ENCODE data around the gene DLL1. TPM values are rescaled to one million over a fixed set of nuclear protein-coding genes. Genes with fewer than 3 reads are reported as not detected.
"Not testable (repeated sequence)": the region's sequence is repeated elsewhere in the genome, so short reads cannot be mapped to it uniquely, and the experiment has no call there.

The DLL1 gene
- total RNA-seq, 2 donors from 2014 or later, result 9.6 to 14.1 TPM

DNA sequence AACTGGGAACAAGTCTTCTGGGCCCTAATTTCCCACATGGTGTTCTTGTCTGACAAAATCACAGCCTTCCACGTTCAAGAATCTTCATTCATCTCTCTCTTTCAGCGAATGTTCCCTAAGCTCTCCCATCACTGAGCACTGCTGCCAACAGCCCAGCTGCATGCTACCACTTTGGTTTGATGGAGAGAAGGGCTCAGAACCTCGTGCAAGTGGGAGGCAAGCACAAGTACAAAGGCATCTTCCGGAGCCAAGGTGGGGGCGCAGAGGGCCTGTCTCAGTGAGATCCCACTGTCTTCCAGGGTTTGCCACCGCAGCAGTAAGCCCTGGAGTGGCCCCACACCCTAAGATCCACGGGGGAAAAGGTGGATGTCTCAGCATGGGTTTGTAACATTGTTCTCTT, 17.2 kb downstream of the DLL1 start:
- intact Hi-C loops (cut with DNase I), result no loop called here
- DNase-seq (ENCODE audit: low spot score), result no peak

DNA sequence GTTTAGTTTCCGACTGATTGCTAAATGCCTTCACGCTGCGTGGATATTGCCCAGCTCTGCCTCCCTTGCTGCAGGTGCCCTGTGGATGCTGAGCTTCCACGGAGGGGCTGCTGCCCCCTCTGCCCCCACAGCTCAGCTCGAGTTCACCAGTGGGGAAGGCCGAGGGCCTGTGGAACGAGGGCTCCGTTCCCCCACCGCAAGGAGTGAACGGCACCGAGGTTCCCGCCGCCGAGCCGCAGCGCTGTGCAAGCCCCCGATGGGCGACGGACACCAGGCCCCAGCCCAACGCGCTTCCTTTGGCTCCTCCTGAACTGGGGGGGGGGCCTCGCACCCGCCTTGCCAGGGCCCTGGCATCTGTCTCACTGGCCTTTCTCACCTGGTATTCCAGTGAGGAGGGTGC, 17.7 kb downstream of the DLL1 start:
- intact Hi-C loops (cut with DNase I), result no loop called here
- DNase-seq (ENCODE audit: low spot score), result peak; percentile 79

GRCh38 chr6:170272341-170273065, 18.4 kb downstream of the DLL1 start:
- DNase-seq (ENCODE audit: low spot score), result no peak
- intact Hi-C loops (cut with DNase I), result no loop called here

DNA sequence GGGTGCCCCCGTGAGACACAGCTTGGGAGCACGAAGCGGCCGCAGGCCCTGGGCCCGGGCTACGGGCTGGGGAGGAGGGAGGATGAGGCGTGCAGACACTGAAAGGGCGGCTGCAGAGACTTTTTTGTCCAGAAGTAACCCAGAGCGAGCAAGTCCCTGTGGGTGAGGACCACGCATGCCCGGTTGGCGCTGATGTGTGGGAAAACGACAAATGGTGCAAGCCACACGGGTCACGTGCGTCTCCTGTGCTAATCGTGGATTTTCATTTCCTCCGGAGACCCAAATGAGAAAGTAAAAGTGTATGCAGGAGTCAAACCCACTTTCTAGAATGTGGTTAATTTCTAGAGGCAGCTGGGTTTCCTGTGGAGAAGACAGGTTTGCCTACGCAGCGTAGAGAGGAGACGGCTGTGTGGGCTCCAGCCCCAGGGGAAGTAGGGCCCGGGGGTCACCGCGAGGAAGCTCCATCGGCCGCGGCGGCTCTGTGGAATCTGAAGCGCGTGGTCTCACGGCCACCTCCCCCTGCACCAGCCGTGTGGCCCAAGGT, 19.0 kb downstream of the DLL1 start:
- peak; percentile 90 for DNase-seq (ENCODE audit: low spot score)
- intact Hi-C loops (cut with DNase I), result no loop called here

- intact Hi-C loops (cut with DNase I), result no loop called here
- peak; percentile 77 for DNase-seq (ENCODE audit: low spot score)
Measured at GRCh38 chr6:170270984-170271593, 19.8 kb downstream of the DLL1 start.

DNA sequence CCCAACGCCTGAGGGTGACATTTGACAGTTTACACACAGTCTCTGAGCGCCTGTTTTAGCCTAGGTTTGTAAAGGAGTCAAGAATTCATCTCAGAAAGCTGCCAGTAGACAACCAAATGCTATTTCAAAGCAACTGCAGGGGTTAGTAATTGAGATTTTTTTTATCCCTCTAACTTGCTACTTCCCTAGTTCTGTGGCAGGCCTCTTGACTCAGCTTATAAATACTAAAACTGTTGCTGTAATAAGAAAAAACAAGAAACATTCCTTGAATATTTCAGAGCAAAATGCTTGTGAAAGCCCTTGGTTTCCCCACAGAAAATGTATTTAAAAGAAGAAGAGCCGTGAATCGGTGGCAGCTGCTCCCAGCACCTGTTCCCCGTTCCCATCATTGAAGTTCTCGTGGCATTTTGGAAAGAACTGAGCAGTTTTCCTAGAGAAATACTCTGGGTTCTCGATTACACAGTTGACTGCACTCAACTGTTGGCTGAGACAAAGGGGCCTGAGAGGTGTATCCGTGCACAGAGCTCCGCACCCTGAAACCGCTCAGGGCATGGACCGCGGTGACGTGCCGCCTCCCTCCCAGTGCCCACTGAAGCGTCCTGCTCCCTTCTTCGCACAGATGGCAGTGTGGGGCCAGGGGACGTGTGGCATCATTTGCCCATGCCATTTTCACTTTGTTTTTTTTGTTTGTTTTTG, 20.9 kb downstream of the DLL1 start:
- peak; percentile 53 for DNase-seq (ENCODE audit: low spot score)
- intact Hi-C loops (cut with DNase I), result no loop called here

DNA sequence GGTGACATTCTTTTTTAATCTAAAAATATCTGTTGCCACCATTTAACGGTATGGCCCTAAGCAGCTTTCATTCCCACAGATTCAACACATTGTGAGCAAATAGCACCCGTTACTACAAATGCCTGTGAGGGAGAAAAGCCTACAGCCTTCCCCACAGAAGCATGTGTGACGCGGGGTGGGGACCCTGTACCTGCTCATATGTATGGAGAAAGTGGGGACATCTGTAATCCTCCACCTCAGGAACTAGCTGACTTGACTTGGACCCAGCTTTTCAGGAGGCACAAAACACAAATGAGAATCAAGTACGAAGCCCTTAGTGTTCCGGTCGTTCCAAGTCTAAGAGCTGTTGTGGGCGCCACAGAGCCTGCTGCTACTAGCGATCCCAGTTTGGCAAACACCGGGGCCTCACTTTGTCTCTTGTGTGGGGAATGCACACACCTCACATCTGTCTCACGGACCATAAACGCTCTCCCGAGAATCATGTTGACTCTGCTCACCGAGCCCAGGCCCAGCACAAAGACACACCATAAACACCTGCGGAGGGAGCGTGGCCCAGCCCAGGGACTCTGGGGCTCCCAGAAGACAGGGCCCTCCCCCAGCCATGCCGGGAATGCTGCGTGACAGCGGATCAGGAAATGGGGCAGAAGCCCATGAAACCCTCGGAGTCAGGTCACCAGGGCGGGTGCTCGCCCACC, 21.6 kb downstream of the DLL1 start:
- intact Hi-C loops (cut with DNase I), result no loop called here
- peak; percentile 75 for DNase-seq (ENCODE audit: low spot score)

DNA sequence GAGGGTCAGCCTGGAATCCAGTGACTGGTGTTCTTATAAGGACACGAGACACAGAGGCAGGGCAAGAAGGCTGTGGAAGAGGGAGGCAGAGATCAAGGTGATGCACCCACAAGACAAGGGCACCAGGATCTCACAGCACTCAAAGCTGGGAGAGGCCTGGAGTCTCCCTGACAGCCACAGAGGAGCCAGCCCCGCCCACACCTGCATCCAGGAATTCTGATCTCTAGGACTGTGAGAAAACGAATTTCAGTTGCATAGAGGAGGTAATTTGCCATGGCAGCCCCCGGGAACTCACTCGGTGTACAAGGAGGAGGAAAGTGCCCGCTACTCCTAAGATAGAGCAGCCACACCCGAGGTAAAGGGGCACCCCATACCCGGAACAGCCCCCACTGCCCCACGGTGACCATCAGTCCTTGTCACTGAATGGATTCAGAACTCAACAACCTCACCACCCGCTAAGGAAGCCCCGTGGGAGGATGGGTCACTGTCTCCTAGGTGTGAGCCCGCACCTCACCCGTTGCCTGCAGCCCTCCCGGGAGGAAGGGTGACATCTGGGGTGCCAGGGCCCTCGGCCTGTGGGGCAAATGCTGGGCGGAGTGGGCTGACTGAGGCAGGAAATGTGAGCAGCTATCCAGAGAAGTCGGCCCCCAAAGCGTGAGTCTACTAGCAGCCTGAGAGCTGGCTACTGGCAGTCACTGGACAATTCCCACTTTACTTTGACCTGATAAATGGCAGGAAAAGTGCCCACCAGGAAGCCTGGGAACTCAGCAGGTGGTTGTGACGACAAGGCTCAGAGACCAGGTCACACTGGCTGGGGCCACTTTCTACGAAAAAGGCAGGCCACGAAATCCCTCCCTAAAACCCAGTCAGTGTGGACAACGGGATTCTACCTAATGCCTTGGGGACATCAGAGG, 22.4 kb downstream of the DLL1 start:
- no peak for DNase-seq (ENCODE audit: low spot score)
- intact Hi-C loops (cut with DNase I), result no loop called here

DNA sequence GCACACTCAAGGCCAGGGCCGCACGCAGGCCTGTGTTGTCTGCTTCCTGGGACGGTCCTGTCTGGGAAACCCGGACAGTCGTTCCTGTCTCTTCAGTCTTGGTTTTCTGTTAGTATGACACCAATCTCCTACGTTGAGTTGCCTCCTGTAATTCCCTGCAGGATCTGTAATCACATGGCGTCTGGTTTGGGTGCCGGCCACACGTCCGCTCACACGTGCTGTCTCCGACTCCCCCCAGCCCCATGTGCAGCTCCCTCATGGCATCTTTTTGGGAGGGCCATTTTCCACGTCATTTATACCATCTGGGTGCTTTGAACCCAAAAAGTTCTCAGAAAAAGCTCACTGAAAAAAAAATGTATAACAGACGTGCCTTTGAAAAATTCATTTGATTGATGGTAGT, 23.2 kb downstream of the DLL1 start:
- no peak for DNase-seq (ENCODE audit: low spot score)
- intact Hi-C loops (cut with DNase I), result no loop called here

DNA sequence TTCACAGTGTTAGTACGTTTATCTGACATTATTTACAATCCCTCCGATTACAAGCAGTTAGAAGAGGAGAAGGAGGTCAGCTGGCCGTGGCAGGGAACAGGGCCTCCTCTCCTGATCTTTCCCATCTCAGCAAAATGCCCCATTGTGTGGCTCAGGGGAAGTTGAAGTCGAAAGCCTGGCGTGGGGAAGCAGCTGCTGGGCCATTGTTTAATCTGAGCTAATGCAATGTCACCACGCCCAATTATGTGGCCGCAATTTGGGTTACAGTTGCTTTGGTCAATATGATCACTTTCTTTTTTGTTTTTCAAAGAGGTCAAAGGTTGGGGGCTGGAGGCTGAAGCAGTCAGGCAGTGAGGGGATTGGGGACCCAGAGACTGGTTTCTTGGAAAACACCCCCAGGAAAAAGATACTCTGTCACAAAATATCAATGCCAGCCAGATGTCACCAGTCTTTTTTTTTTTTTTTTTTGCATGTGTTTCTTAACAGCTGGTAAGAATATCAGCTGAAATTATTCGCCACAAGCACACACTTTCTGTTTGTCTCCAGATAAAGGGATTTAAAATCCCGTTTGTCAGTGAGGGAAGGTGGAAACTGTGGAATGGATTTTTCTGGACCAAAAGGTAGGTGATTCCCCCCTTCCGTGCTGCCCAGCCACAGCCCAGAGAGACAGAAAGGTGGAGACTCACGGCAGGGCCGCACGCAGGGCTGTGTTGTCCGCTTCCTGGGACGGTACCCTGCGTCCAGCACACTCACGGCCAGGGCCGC, 24.6 kb downstream of the DLL1 start:
- intact Hi-C loops (cut with DNase I), result no loop called here
- no peak for DNase-seq (ENCODE audit: low spot score)

- DNase-seq (ENCODE audit: low spot score), result no peak
- intact Hi-C loops (cut with DNase I), result no loop called here
Measured at GRCh38 chr6:170265655-170266054, 25.2 kb downstream of the DLL1 start.

- intact Hi-C loops (cut with DNase I), result not testable (repeated sequence)
- DNase-seq (ENCODE audit: low spot score), result peak; percentile 22
Measured at GRCh38 chr6:170264644-170265043, 26.2 kb downstream of the DLL1 start.

DNA sequence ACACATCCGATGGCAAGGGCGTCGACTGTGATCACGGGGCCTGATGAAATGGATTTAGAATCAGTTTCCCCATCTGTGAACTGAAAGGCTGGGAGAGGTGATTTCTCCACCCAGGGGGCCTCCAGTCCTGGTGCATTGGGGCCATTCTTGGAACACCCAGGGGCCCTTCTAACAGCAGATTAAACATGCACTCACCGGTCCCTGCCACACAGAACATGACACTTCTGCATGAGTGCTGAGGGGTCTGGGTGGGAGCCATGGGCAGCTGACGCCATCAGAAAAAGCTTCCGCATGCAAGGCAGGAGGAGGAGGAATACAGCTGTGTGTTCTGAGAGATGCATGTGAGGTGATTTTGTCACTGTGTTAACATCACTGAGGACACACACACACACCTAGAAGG, 26.8 kb downstream of the DLL1 start:
- intact Hi-C loops (cut with DNase I), result no loop called here
- DNase-seq (ENCODE audit: low spot score), result peak; percentile 70

- intact Hi-C loops (cut with DNase I), result no loop called here
- DNase-seq (ENCODE audit: low spot score), result peak; percentile 54
Measured at GRCh38 chr6:170263410-170263809, 27.5 kb downstream of the DLL1 start.

- intact Hi-C loops (cut with DNase I), result no loop called here
- DNase-seq (ENCODE audit: low spot score), result peak; percentile 28
Measured at GRCh38 chr6:170262489-170263088, 28.3 kb downstream of the DLL1 start.

DNA sequence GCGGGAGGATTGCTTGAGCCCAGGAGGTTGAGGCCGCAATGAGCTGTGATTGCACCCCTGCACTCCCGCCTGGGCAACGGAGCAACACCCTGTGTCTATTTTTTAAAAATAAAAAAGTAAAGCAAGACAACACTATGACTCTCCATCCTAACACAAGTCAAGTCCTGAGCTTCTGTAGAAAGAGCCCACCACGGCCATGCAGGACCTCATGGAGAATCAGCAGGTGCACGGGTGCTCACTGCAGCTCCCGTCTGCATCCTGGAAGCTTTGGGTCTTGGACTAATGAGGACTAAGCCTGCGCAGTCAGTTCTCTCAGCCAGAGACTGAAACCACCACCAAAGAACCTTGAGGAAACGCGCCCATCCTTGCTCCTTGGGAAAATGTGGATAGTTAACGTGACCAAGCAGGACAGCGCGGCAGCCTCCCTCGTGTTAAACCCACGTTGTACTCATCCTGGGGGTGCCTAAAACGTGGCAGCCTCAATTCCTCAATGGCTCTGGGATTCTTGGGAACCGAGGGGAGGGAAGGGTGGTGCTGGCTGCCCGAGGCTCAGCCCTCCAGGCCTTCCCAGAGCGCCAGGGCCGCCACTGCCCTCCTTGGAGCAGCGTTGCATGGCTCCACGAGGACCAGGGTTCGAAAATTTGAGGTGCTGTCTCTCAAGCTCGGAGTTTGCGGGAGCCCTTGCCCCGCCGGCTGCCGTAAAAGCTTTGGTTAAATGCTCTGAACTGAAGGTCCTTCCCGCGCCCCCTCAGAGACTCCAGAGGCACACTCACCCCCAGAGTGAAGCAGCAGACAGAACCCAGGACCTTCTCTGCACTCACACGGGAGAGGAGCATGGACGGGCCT, 29.0 kb downstream of the DLL1 start:
- DNase-seq (ENCODE audit: low spot score), result peak; percentile 70
- intact Hi-C loops (cut with DNase I), result no loop called here

DNA sequence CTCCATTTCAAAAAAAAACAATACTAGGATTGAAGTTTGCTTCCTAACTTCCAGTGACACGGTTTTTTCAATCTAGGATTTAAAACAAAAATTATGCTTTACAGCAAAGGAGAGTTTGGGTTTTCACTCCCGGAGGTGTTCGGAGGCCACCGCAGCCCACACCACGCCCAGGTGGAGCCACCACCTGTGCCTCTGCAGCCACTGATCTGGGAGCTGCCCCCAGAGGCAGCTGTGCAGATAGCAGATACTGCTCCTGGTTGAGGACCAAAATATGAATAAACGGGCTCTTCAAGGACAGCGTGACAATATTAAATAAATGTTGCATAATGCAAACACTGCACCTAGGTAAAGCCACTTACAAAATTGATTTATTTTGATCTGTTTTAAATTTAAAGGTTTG, 30.2 kb downstream of the DLL1 start:
- DNase-seq (ENCODE audit: low spot score), result peak; percentile 41
- intact Hi-C loops (cut with DNase I), result no loop called here

All from posterior vena cava (tissue), 2 donors.